IMR-90 (cell line): ENCODE measurements around the gene FGFRL1. TPM values are rescaled to one million over a fixed set of nuclear protein-coding genes. Genes with fewer than 3 reads are reported as not detected.

Experiments
- ATAC-seq: fragments of 200-7000 bp; cut with Tn5 transposase; 2 replicates; pipeline ENCODE4 v1.9.1; 2020; ENCODE audit warnings: low read depth, mild to moderate bottlenecking, moderate library complexity
- BruUV-seq: library from RNA; stranded (reverse); fragments of 400-500 nt; replicated peaks from 2 replicates; lab custom pipeline; 2021; lab: Mats Ljungman, UMichigan
- CTCF ChIA-PET: fragments of 300-600 bp; formaldehyde crosslinking; extraction: SDS; loops from one replicate; lab custom pipeline; 2021; ENCODE audit warnings: antibody characterized with exemption; lab: Yijun Ruan, JAX
- POLR2A ChIA-PET: fragments of 300-600 bp; sonication (Branson Sonifier 250); formaldehyde crosslinking; loops from one replicate; lab custom pipeline; 2022; ENCODE audit warnings: antibody characterized with exemption; ENCODE audit not compliant: unreplicated experiment; lab: Charles Lee
- DNase-seq: peaks from one replicate; pipeline ENCODE4 v3.0.0; 2013
- H2AFZ ChIP-seq: replicated peaks from 2 replicates; pipeline ENCODE3; 2013; ENCODE audit warnings: low read length, mild to moderate bottlenecking; ENCODE audit not compliant: poor library complexity
- H2AK5ac ChIP-seq: 2 replicates; pipeline ENCODE4 v1.6.1; 2013; ENCODE audit warnings: low read depth, low read length, inconsistent platforms
- H2AK9ac ChIP-seq: replicated peaks from 2 replicates; pipeline ENCODE3; 2013; ENCODE audit warnings: mild to moderate bottlenecking, low read depth, low read length, moderate library complexity; ENCODE audit not compliant: poor library complexity
- H2BK120ac ChIP-seq: 2 replicates; pipeline ENCODE4 v1.6.1; 2013; ENCODE audit warnings: low read depth, low read length, inconsistent platforms
- H2BK15ac ChIP-seq: 3 replicates; pipeline ENCODE4 v1.6.1; 2013; ENCODE audit warnings: low read depth, low read length, inconsistent platforms
- H2BK20ac ChIP-seq: 2 replicates; pipeline ENCODE4 v1.6.1; 2013; ENCODE audit warnings: low read depth, mild to moderate bottlenecking, inconsistent platforms, low read length, moderate library complexity
- H2BK5ac ChIP-seq: 2 replicates; pipeline ENCODE4 v1.6.1; 2013; ENCODE audit warnings: mild to moderate bottlenecking, low read depth, low read length, inconsistent platforms; ENCODE audit not compliant: poor library complexity, severe bottlenecking
- H3K14ac ChIP-seq: replicated peaks from 2 replicates; pipeline ENCODE4 v1.6.1; 2013; ENCODE audit warnings: low read depth, low read length, inconsistent platforms
- H3K18ac ChIP-seq: 2 replicates; pipeline ENCODE4 v1.6.1; 2013; ENCODE audit warnings: low read depth, low read length, control low read depth
- H3K23ac ChIP-seq: 2 replicates; pipeline ENCODE4 v1.6.1; 2013; ENCODE audit warnings: low read depth, low read length, inconsistent platforms
- H3K27ac ChIP-seq: 2 replicates; pipeline ENCODE4 v1.5.1; 2013; ENCODE audit warnings: mild to moderate bottlenecking, control low read depth, low read length; ENCODE audit not compliant: insufficient read depth
- H3K27me3 ChIP-seq: 2 replicates; pipeline ENCODE4 v1.6.1; 2013; ENCODE audit warnings: low read length; ENCODE audit not compliant: control insufficient read depth, insufficient read depth
- H3K36me3 ChIP-seq: 2 replicates; pipeline ENCODE4 v1.6.1; 2013; ENCODE audit warnings: low read length, mixed read lengths; ENCODE audit not compliant: control insufficient read depth, insufficient read depth
- H3K4ac ChIP-seq: 2 replicates; pipeline ENCODE4 v1.6.1; 2013; ENCODE audit warnings: low read depth, low read length, inconsistent platforms
- H3K4me1 ChIP-seq: 2 replicates; pipeline ENCODE4 v1.6.1; 2013; ENCODE audit warnings: low read length, mixed read lengths; ENCODE audit not compliant: control insufficient read depth, insufficient read depth
- H3K4me2 ChIP-seq: 2 replicates; pipeline ENCODE4 v1.6.1; 2013; ENCODE audit warnings: low read depth, mild to moderate bottlenecking, control low read depth, low read length, moderate library complexity
- H3K4me3 ChIP-seq: 2 replicates; pipeline ENCODE4 v1.5.1; 2013; ENCODE audit warnings: low read depth, mild to moderate bottlenecking, control low read depth, low read length, moderate library complexity; ENCODE audit not compliant: insufficient read depth
- H3K56ac ChIP-seq: 2 replicates; pipeline ENCODE4 v1.6.1; 2013; ENCODE audit warnings: low read length, inconsistent platforms; ENCODE audit not compliant: insufficient read depth; ENCODE audit errors: extremely low read depth
- H3K79me1 ChIP-seq, 2 experiments: 2 replicates each; pipeline ENCODE4 v1.6.1; 2013; ENCODE audit warnings: low read length in 2 of 2, inconsistent platforms in 1 of 2, low read depth in 1 of 2
- H3K9ac ChIP-seq: 2 replicates; pipeline ENCODE4 v1.6.1; 2013; ENCODE audit warnings: low read depth, low read length, control low read depth
- H3K9me1 ChIP-seq: 2 replicates; pipeline ENCODE4 v1.6.1; 2013; ENCODE audit warnings: low read length, inconsistent platforms; ENCODE audit not compliant: insufficient read depth
- H3K9me3 ChIP-seq: 2 replicates; pipeline ENCODE4 v1.6.1; 2013; ENCODE audit warnings: low read length; ENCODE audit not compliant: control insufficient read depth, insufficient read depth
- H4K20me1 ChIP-seq: 2 replicates; pipeline ENCODE4 v1.6.1; 2013; ENCODE audit warnings: low read length, inconsistent platforms; ENCODE audit not compliant: insufficient read depth
- H4K5ac ChIP-seq: 2 replicates; pipeline ENCODE4 v1.6.1; 2013; ENCODE audit warnings: mild to moderate bottlenecking, low read depth, low read length, control low read depth
- H4K8ac ChIP-seq, 2 experiments: 2 replicates each; pipeline ENCODE4 v1.6.1; 2013; ENCODE audit warnings: low read depth in 2 of 2, low read length in 2 of 2, control low read depth in 1 of 2, inconsistent platforms in 1 of 2
- H4K91ac ChIP-seq: 2 replicates; pipeline ENCODE4 v1.6.1; 2013; ENCODE audit warnings: low read depth, low read length, inconsistent platforms; ENCODE audit not compliant: insufficient read depth
- WGBS, 2 experiments: methylation state at CpG; one replicate each; pipeline versions ENCODE4 v1.1.5 to v1.1.7; 2013; ENCODE audit warnings: missing lambda C conversion rate in 2 of 2; ENCODE audit not compliant: insufficient read length in 1 of 2; ENCODE audit errors: extremely low coverage in 2 of 2; 5-methylcytosine and 5-hydroxymethylcytosine counted together
- dilution Hi-C: fragments of 300-500 bp; cut with HindIII; formaldehyde crosslinking; loops from one replicate; pipeline ENCODE4 v1.14.3; 2018; ENCODE audit warnings: low sequenced_read_pairs; ENCODE audit not compliant: unreplicated experiment
- in situ Hi-C: fragments of 300-500 bp; cut with MboI; formaldehyde crosslinking; loops from 3 replicates; pipeline ENCODE4 v1.14.3; 2019; ENCODE audit warnings: low sequenced_read_pairs, inconsistent platforms, mixed read lengths
- intact Hi-C: fragments of 100-400 bp; cut with micrococcal nuclease; formaldehyde crosslinking; loops from 2 replicates; pipeline ENCODE4 v1.10.0; 2022
- polyA plus RNA-seq, 3 experiments: library from polyadenylated mRNA; depleted of rRNA; stranded (reverse); fragments of >200 nt; gene quantifications; 2 replicates each; pipeline ENCODE4 v1.2.3, GENCODE V29; 2012; ENCODE audit warnings: low replicate concordance in 1 of 3
- total RNA-seq: library from RNA; depleted of rRNA; stranded (reverse); fragments of >200 nt; gene quantifications from 2 replicates; pipeline ENCODE4 v1.2.3, GENCODE V29; 2012
- TF ChIP-seq, protein P1 (sequence below): fragments of 150-350 bp; IDR thresholded peaks from 2 replicates; pipeline ENCODE4 v1.6.1; 2017; ENCODE audit warnings: mild to moderate bottlenecking, antibody characterized with exemption, low read length, low read depth

FGFRL1 gene
- total and polyA plus RNA-seq, 2 of the 4 experiments (the other 2 are of a cell fraction) = 49.3 to 78.8 TPM

DNA sequence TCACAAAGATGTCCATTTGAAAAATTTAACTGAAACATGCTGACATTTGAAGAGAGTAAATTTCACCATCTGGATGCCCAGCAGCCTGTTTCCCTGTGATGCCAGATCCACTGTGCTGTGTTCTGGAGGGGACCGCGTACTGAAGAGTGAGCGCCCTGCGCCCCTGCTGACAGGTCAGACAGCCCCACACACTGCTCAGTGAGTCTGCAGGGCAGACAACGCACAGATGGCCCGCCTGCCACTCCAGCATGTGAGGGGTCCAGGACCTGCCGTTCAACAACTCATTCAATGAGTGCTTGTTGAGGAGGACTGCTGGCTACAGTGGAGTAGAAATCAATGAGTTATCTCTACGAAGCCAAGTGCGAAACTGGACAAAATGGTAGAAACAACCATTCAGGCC is 49.2 kb downstream of the FGFRL1 start:
- no peak overlapping the region for H2BK20ac ChIP-seq
- no peak overlapping the region for H2BK15ac ChIP-seq
- H4K5ac ChIP-seq = no peak overlapping the region
- H3K4me1 ChIP-seq = no peaks in the 10 kb centered on the region
- H3K79me1 ChIP-seq = no peaks in the 10 kb centered on the region
- no peak overlapping the region for H2BK5ac ChIP-seq
- POLR2A ChIA-PET = no interaction called here
- no peak overlapping the region for H2BK120ac ChIP-seq
- H4K20me1 ChIP-seq = no peaks in the 10 kb centered on the region
- 100% methylated on average over 1 of the region's 9 CpGs; no CpG with 5 or more reads in 1 of the 2 experiments for WGBS, 2 experiments
- H3K4me3 ChIP-seq = no peak overlapping the region
- in situ Hi-C loops = no loop called here
- H3K14ac ChIP-seq = no peak overlapping the region
- H3K56ac ChIP-seq = no peak overlapping the region
- no peak overlapping the region for H2AK5ac ChIP-seq
- H3K9me1 ChIP-seq = no peaks in the 10 kb centered on the region
- ATAC-seq (no peak), DNase-seq (no peak)
- no peak overlapping the region for H3K4me2 ChIP-seq
- CTCF ChIA-PET = no interaction called here
- no peaks in the 10 kb centered on the region for H3K9me3 ChIP-seq
- H3K18ac ChIP-seq = no peak overlapping the region
- BruUV-seq = no TSS peak
- TF ChIP-seq, protein P1, sequence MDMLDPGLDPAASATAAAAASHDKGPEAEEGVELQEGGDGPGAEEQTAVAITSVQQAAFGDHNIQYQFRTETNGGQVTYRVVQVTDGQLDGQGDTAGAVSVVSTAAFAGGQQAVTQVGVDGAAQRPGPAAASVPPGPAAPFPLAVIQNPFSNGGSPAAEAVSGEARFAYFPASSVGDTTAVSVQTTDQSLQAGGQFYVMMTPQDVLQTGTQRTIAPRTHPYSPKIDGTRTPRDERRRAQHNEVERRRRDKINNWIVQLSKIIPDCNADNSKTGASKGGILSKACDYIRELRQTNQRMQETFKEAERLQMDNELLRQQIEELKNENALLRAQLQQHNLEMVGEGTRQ = no peak
- H2AK9ac ChIP-seq = no peak overlapping the region
- no peak overlapping the region for H3K9ac ChIP-seq
- no peak overlapping the region for H4K8ac ChIP-seq
- no peak overlapping the region for H4K91ac ChIP-seq
- no peak overlapping the region for H3K23ac ChIP-seq
- H3K36me3 ChIP-seq = no peaks in the 10 kb centered on the region
- dilution Hi-C loops = no loop called here
- H3K27ac ChIP-seq = no peak overlapping the region
- no peak overlapping the region for H3K4ac ChIP-seq
- H2AFZ ChIP-seq = no peak overlapping the region
- peaks cover 64% of the 10 kb centered on the region for H3K27me3 ChIP-seq
- intact Hi-C loops = no loop called here
